HUES6 (cell line): Measurements from ENCODE around the gene NTN5.

ENCODE experiments used
- H3K27ac ChIP-seq: 2 replicates; pipeline ENCODE4 v1.7.0; 2013; ENCODE audit warnings: low read depth, mild to moderate bottlenecking, low read length, inconsistent platforms
- H3K27me3 ChIP-seq: 2 replicates; pipeline ENCODE4 v1.6.1; 2013; ENCODE audit warnings: low read length; ENCODE audit not compliant: control insufficient read depth, insufficient read depth
- H3K36me3 ChIP-seq: 2 replicates; pipeline ENCODE4 v1.6.1; 2013; ENCODE audit warnings: low read length; ENCODE audit not compliant: control insufficient read depth, insufficient read depth
- H3K4me1 ChIP-seq: 2 replicates; pipeline ENCODE4 v1.6.1; 2013; ENCODE audit warnings: low read length; ENCODE audit not compliant: control insufficient read depth, insufficient read depth
- H3K4me3 ChIP-seq: 2 replicates; pipeline ENCODE4 v1.5.1; 2013; ENCODE audit warnings: low read depth, low read length
- H3K9ac ChIP-seq: one replicate; pipeline ENCODE4 v1.6.1; 2013; ENCODE audit warnings: mild to moderate bottlenecking, low read length
- H3K9me3 ChIP-seq: 2 replicates; pipeline ENCODE4 v1.6.1; 2013; ENCODE audit warnings: low read depth, low read length; ENCODE audit not compliant: control insufficient read depth, insufficient read depth

Gene NTN5

DNA sequence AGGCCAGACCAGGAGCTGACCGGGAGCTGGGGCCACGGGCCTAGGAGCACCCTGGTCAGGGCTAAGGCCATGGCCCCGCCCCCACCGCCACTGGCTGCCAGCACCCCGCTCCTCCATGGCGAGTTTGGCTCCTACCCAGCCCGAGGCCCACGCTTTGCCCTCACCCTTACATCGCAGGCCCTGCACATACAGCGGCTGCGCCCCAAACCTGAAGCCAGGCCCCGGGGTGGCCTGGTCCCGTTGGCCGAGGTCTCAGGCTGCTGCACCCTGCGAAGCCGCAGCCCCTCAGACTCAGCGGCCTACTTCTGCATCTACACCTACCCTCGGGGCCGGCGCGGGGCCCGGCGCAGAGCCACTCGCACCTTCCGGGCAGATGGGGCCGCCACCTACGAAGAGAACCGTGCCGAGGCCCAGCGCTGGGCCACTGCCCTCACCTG is 46.9 kb downstream of the NTN5 start:
- H3K27ac ChIP-seq = no peak overlapping the region
- no peaks in the 10 kb centered on the region for H3K36me3 ChIP-seq
- H3K9me3 ChIP-seq = no peaks in the 10 kb centered on the region
- H3K9ac ChIP-seq = no peak overlapping the region
- H3K4me3 ChIP-seq = no peak overlapping the region
- peaks cover 18% of the 10 kb centered on the region for H3K4me1 ChIP-seq
- H3K27me3 ChIP-seq = no peaks in the 10 kb centered on the region

DNA sequence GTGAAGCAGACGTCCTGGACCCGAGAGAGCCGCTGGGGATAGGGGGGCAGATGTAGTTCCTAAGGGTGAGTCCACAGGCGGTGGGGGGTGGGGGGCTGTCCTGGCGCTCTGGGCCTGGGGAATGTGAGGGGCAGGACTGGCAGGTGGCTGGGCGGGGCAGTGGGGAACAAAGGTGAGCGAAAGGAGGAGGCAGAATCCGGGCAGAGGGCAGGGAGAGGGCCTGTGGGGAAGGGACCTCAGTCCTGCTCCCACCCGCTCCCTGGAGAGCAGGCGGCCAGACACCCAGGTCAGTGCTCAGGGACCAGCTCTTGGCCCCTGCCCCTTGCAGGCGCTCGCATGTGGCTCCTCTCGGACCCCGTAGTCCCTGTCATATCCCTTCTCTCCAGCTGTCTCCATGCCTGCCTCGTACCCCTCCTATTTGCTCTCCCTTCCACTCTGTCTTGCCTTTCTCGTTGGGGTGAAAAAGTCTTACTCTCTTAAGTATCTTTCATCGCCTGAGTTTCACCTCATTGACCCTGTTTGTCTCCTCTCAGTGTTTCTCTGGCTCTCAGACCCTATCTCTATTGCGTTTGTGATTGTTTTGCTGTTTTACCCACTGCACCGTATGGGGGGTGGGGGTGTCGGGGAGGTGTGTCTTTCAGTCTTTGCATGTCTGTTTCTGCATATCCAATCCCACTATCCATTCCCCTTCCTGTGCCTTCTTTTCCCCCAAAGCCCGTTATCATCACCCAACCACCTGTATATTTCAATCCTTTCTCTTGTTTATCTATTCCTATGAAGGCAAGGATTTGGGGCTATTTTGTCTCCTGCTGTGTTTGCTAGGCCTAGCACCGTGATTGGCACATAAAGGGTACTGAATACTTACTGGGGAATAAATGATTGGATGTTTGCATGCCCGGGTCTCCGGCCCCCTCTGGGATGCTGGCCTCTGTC is 47.8 kb downstream of the NTN5 start:
- H3K36me3 ChIP-seq = no peaks in the 10 kb centered on the region
- H3K9me3 ChIP-seq = no peaks in the 10 kb centered on the region
- H3K4me3 ChIP-seq = peak overlapping the region; percentile 85
- peaks cover 17% of the 10 kb centered on the region for H3K4me1 ChIP-seq
- no peaks in the 10 kb centered on the region for H3K27me3 ChIP-seq
- no peak overlapping the region for H3K27ac ChIP-seq
- H3K9ac ChIP-seq = peak overlapping the region; percentile 69

DNA sequence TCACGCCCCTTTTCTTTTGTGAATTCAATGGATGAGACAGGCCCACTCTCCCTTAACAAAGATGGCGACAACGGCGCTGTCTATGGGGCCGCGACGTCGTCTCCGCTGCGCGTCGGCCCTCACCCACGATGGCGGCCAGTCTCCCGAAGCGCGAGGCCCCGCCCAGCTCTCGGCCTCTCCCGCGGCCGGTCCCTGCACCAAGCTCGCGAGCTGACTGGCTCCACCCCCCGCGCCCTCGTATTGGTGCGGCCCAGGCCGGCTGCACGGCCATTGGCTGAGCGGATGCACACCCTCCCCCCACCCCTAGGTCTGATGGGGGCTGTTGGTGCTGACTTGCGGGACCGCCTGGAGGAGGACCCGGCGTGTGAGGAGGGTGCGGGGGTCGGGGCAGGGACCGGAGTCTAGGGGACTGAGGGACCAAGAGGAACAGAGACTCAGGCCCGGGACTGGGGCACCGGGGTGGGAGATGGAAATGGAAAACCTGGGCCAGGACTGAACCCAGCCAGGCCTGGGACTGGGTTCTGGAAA is 48.7 kb downstream of the NTN5 start:
- Histone ChIP-seq H3K27ac (no peak overlapping the region; the same call in 1 of the 2 replicates), H3K4me3 (peak overlapping the region; percentile 85), H3K36me3 (no peaks in the 10 kb centered on the region), H3K4me1 (peaks cover 14% of the 10 kb centered on the region), H3K9me3 (no peaks in the 10 kb centered on the region), H3K9ac (peak overlapping the region; percentile 69), H3K27me3 (no peaks in the 10 kb centered on the region)

DNA sequence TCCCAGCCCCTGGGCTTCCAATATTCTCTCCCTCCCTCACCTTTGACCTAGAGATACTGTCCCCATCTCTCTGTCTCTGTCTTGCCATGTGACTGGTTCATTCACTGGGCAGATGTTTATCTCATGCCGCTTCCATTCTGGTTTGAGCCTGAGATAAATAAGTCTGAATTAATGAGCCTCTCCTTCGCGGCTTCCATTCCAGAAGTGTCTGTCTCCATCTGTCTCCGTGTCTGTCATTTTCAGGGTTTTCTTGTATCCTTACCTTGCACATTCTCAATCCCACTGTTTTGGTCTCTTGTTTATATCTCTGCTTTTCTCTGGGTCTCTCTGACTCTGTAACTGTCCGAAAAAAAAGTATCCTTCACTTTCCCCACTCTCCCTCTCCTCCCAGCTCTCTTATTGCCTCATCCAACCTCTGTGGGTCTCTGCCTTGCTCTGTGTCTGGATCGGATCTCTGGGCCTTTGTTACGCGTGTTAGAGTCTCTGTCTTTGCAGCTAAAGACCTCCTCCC is 49.2 kb downstream of the NTN5 start:
- Histone ChIP-seq H3K9ac (peak overlapping the region; percentile 53), H3K36me3 (no peaks in the 10 kb centered on the region), H3K4me1 (peaks cover 14% of the 10 kb centered on the region), H3K27ac (no peak overlapping the region), H3K9me3 (no peaks in the 10 kb centered on the region), H3K4me3 (peak overlapping the region; percentile 46), H3K27me3 (no peaks in the 10 kb centered on the region)

DNA sequence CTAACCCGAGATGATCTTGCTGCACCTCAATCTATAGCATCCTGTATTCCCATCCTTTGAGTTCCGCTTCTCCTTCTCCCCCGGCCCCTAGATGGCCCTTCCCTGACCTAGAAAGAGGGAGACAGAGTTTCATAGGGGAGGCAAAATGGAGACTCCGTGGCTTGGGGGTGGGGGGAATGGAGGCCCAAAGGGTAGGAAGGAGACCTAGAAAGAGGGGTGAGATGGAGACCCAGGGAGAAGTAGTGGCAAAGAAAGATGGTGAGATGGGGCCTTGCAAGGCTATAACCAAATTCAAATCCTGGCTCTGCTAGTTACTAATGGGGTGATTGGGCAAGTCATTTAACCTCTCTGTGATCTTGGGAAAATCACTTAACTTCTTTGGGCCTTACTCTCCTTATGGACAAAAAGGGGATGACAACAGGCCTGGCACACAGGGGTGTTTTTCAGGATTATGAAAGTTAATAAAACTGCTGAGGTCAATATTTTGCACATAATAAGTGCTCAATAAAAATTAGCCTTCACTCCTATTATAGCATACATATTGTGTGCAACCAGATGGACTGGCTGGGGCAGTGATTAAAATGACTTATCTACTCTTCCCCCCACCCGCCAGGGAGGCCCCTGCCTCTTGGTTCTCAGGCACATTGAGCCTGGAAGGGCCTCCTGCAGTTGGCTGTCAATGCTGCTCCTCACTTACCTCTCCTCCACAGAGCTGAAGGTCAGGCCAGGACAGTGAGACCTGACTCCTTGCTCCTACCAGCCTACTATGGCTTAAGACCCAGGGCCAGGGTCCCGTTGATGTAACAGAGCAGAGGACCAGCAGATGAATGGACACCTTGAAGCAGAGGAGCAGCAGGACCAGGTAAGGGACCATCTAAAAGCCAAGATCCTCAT is 52.9 kb downstream of the NTN5 start:
- peaks cover 33% of the 10 kb centered on the region for H3K36me3 ChIP-seq
- H3K27me3 ChIP-seq = no peaks in the 10 kb centered on the region
- peaks cover 38% of the 10 kb centered on the region for H3K4me1 ChIP-seq
- peak overlapping the region; percentile 49 for H3K9ac ChIP-seq
- H3K4me3 ChIP-seq = peak overlapping the region; percentile 91
- H3K9me3 ChIP-seq = no peaks in the 10 kb centered on the region
- H3K27ac ChIP-seq = no peak overlapping the region

DNA sequence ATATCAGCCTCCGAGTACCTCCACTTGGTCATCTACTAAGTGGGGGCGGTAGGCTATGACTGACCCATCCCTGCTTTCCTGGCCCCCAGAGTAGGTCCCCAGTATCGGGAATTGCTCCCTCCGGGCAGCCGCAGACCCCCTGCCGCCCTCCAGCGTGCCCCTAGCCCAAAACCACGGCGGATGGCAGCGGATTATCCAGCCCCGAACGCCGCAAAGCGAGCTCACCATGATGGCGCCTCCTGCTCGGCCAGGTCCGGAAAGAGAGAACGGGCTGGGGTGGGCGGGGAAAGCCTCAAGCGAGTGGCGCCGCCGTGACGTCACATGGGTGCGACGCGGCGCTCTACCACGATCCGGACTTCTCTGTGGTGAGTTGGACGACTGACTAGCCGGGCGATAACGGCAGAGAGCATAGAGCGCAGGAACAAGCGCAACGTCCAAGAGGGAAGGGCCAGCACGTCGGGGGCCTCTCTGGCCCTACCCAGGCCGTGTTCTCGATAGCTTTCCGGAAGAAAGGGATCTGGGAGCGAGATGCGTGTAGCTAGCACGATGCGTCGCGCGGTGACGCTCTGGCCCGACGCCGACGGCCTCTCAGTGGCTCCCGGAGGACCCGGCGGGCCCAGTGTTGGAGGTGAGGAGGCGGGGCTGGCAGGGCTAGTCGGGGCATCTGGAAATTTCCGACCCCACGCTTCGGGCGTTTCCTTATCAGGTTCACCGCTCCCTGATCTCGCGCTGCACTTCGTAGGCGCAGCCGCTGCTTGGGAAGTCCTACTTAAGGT is 53.7 kb downstream of the NTN5 start, which contains the start of the genes RPL18 and SPHK2:
RPL18 (minus strand) TSS at position 263 of the 776 bp plus-strand sequence; CDS start at position 228, 35 bp downstream.
SPHK2 (plus strand) TSS at position 591 of the 776 bp plus-strand sequence. CDS start 1,009 bp downstream, outside the sequence.
- peak within 1 kb of the TSS; percentile 91 for H3K4me3 ChIP-seq
- no peaks in the 10 kb centered on the region for H3K27me3 ChIP-seq
- H3K9me3 ChIP-seq = no peaks in the 10 kb centered on the region
- H3K27ac ChIP-seq = peak within 1 kb of the TSS; percentile 82
- peaks cover 36% of the 10 kb centered on the region for H3K36me3 ChIP-seq
- peaks cover 43% of the 10 kb centered on the region for H3K4me1 ChIP-seq
- peak within 1 kb of the TSS; percentile 95 for H3K9ac ChIP-seq

DNA sequence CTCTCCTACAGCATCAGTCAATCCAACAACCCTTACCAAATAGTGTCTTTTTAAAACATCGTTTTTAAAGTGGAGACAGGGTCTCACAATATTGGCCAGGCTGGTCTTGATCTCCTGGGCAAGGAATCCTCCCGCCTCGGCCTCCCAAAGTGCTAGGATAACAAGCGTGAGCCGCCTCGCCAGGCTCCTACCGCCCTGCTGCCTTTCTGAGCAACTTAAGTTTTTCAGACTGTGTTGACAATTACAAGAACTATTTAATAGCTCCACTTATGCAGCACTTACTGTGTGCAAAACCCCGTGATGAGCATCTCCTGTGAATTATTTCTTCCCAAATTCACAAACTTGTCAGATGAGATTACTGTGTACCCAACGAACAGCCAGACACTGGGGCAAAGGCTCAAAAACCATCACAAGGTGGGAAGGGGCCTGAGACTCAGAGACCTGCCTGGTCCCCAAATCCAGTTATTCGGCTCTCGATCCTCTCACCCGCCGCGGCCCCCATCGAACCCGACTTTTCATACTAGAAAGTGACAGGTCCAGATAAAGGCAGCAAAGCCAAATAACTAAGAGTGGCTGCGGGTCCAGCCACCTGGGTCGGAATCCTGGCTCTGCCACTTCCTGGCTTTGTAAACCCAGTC is 54.4 kb downstream of the NTN5 start:
- Histone ChIP-seq H3K9me3 (no peaks in the 10 kb centered on the region), H3K4me3 (peak overlapping the region; percentile 91), H3K36me3 (peaks cover 36% of the 10 kb centered on the region), H3K9ac (peak overlapping the region; percentile 95), H3K4me1 (peaks cover 46% of the 10 kb centered on the region), H3K27ac (peak overlapping the region; percentile 82), H3K27me3 (no peaks in the 10 kb centered on the region)

DNA sequence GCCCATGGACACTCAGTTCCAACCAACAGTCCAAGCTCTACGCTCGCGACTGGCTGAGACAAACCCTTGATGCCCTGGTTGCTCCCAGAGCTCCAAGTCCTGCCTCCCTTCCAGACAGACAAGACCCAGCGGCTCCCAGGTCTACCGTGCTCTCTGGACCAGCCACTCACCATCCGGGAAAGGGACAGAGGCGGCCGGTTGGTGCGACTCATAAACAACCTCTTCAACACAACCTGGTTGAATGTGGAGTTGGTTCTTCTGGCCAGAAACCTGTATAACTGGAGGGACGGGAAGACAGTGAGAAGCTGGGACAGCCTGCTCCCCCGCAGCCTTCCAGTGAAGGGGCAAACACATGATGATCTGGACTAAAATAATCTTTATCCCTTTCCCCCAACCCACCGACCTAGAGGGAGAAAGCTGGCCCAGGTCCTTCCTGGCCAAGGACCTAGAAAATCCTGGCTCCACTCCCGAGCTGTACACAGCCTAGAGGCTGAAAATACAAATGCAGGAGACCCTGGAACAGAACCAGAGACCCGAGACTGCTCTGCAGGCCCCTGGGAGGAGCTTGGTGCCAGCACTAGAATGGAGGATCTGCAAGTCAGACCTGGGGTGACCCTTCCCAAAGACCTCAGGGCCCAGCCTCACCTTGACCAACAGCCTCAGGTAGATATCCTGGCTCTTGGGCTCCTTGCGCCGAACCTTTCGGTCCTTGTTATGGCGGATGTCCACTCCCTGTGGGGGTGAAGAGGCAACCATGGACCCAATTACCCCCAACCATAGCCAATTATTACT is 55.5 kb downstream of the NTN5 start:
- H3K27me3 ChIP-seq = no peaks in the 10 kb centered on the region
- H3K9ac ChIP-seq = peak overlapping the region; percentile 95
- peak overlapping the region; percentile 38 for H3K27ac ChIP-seq
- peak overlapping the region; percentile 91 for H3K4me3 ChIP-seq
- no peaks in the 10 kb centered on the region for H3K9me3 ChIP-seq
- peaks cover 41% of the 10 kb centered on the region for H3K36me3 ChIP-seq
- peaks cover 43% of the 10 kb centered on the region for H3K4me1 ChIP-seq

DNA sequence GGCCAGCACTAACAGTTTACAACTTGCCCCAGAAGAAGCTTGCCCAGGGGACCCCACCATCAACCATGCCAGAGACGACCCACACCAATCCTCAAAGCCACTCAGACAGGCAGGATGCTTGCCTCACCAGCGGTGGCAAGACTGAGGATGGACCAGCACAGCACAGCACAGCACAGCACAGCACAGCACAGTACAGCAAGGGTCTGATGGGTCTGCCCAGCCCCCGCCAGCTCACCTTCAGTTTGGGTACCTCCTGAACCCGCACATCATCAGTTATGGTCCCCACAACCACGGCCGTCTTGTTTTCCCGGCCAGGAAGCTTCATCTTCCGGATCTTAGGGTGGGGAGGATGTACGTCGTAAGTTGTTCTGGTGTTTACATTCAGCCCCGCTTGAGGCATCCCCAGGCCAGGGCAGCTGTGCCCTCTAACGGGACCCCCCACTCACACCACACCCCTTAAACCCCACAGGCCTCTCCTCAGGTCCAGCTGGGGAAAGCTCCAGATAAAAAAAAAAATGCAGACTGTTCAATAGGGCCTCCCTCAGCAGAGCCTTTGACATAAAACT is 56.2 kb downstream of the NTN5 start:
- Histone ChIP-seq H3K4me1 (peaks cover 43% of the 10 kb centered on the region), H3K27me3 (no peaks in the 10 kb centered on the region), H3K27ac (peak overlapping the region; percentile 38; the same call in 1 of the 2 replicates), H3K4me3 (no peak overlapping the region), H3K9me3 (no peaks in the 10 kb centered on the region), H3K36me3 (peaks cover 43% of the 10 kb centered on the region), H3K9ac (peak overlapping the region; percentile 95)
